ENCODE data around the gene PPBP. TPM values are rescaled to one million over a fixed set of nuclear protein-coding genes. Genes with fewer than 3 reads are reported as not detected.

The PPBP gene, protein sequence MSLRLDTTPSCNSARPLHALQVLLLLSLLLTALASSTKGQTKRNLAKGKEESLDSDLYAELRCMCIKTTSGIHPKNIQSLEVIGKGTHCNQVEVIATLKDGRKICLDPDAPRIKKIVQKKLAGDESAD
- not detected for total RNA-seq

DNA sequence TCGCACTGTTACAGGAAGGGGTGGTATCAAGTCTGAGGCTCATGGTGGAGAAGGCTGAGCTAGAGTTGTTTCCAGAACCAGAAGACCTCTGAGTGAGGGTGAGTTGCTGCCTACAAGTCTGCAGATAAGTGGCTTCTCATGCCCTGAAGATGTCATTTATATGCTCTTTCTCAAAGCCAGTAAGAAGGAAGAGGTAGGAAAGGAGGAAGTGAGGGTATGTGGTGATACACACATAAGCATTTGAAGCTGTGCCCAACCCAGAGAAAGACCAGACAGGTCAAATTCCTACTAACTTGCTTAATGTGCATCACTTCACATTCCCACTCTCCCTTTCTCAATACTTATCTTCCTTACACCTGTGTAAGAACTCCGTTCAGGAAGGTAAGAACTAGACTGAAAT, at the start of gene PPBP:
TSS of gene PPBP (minus strand) at position 130 of the 400 bp plus-strand sequence. CDS start at position 43, 87 bp downstream.
- H3K36me3 ChIP-seq, result no peaks in the 10 kb centered on the region
- H3K9me3 ChIP-seq, result no peaks in the 10 kb centered on the region
- H3K4me1 ChIP-seq, result no peaks in the 10 kb centered on the region
- intact Hi-C loops (cut with DNase I; ENCODE audit: low total_unique reads) (no loop called here), in situ Hi-C loops (cut with MboI; ENCODE audit: low sequenced_read_pairs in 4 of 4) (no loop called here)
- H3K4me3 ChIP-seq, result no peak within 1 kb of the TSS
- H3K27me3 ChIP-seq, result no peaks in the 10 kb centered on the region
- TF ChIP-seq POLR2A (IDR thresholded peaks at IDR 0.05), result no peak
- TF ChIP-seq, protein P1, sequence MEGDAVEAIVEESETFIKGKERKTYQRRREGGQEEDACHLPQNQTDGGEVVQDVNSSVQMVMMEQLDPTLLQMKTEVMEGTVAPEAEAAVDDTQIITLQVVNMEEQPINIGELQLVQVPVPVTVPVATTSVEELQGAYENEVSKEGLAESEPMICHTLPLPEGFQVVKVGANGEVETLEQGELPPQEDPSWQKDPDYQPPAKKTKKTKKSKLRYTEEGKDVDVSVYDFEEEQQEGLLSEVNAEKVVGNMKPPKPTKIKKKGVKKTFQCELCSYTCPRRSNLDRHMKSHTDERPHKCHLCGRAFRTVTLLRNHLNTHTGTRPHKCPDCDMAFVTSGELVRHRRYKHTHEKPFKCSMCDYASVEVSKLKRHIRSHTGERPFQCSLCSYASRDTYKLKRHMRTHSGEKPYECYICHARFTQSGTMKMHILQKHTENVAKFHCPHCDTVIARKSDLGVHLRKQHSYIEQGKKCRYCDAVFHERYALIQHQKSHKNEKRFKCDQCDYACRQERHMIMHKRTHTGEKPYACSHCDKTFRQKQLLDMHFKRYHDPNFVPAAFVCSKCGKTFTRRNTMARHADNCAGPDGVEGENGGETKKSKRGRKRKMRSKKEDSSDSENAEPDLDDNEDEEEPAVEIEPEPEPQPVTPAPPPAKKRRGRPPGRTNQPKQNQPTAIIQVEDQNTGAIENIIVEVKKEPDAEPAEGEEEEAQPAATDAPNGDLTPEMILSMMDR (IDR thresholded peaks at IDR 0.05 in 4 of 5, conservative IDR thresholded peaks at IDR 0.05 in 1 of 5), result no peak
- H3K27ac ChIP-seq, result no peak within 1 kb of the TSS
- DNase-seq (no peak), ATAC-seq (no peak)

DNA sequence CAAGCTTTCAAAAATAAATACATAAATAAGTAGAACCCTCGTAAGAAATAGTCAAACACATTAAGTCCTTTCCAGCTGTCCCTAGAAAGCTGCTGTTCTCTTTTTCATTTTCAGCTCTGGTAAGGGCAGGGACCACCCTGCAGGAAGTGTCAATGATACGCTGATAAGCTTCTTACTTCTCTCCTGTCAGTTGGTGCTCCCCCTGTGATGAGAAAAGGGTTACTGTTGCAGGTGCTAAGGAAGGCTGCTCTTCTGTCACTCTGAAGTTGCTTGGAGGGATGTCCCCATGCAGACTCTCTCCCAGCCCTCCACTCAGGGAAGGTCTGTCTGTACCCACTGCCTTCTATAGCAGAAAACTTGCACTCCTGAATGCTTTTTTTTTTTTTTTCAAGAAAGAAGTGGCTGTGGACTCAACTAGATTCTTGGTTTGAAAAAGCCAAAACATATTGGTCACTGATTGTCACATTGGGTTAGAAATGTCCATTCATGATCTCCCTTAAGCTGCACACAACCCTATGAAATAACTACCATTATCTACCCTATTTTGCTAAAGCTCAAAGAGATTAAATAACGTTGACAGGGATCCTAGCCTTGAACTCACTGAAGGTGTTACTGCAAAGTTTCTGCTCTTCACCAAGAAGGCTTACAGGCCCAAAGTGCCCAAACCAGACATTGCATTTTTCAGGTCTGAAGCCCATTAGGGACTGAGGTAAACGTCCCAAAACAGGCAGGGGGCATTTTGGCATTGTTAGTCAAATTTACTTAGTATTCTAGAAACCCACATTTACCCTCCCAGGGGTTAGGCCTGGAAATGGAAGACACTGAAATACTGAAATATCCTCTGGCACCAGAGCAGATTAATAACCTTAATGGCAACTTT, 49.3 kb upstream of the PPBP start:
- Histone ChIP-seq H3K4me3 (peak overlapping the region; percentile 62 to 78 (median 68)), H3K27me3 (peaks cover 0 to 20% (median 0%) of the 10 kb centered on the region in 3 donors), H3K9me3 (no peaks in the 10 kb centered on the region), H3K27ac (peak overlapping the region in 1 of 4 donors; percentile 70), H3K4me1 (no peaks in the 10 kb centered on the region), H3K36me3 (no peaks in the 10 kb centered on the region)
- TF ChIP-seq, protein P1 (IDR thresholded peaks at IDR 0.05 in 4 of 5, conservative IDR thresholded peaks at IDR 0.05 in 1 of 5), result no peak
- TF ChIP-seq POLR2A (IDR thresholded peaks at IDR 0.05), result no peak
- intact Hi-C loops (cut with DNase I; ENCODE audit: low total_unique reads) (loop anchor here (10.0 kb wide), 1 partner anchor 373 kb away; no protein-coding TSS in a partner anchor), in situ Hi-C loops (cut with MboI; ENCODE audit: low sequenced_read_pairs in 4 of 4) (no loop called here)
- ATAC-seq (no peak), DNase-seq (no peak)

DNA sequence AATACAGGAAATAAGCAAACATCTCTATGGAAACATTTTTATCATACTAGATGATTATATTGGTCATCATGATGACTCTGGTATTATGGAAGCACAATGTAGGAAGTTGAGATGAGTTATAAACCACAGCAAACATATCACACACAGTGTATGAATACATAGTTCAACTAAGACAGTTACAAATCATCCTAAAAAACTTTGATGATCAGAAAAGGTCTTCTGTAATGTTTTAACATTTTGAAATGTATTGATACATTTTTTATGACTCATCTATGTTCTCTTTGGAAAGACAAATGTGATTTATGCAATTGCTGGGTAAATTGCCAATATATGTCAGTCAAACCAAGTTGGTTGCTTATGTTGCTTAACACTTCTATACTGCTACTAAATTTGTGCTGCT, 45.7 kb upstream of the PPBP start:
- intact Hi-C loops (cut with DNase I; ENCODE audit: low total_unique reads), result loop anchor here (10.0 kb wide), 1 partner anchor 369 kb away; no protein-coding TSS in a partner anchor
- no peak overlapping the region for H3K4me3 ChIP-seq
- no peaks in the 10 kb centered on the region for H3K4me1 ChIP-seq
- H3K9me3 ChIP-seq, result no peaks in the 10 kb centered on the region
- H3K27me3 ChIP-seq, result peaks cover 0 to 18% (median 0%) of the 10 kb centered on the region in 3 donors
- no peaks in the 10 kb centered on the region for H3K36me3 ChIP-seq
- no peak overlapping the region for H3K27ac ChIP-seq
- DNase-seq, result no peak
- TF ChIP-seq, protein P1 (IDR thresholded peaks at IDR 0.05 in 4 of 5, conservative IDR thresholded peaks at IDR 0.05 in 1 of 5), result no peak
- ATAC-seq, result no peak
- in situ Hi-C loops (cut with MboI; ENCODE audit: low sequenced_read_pairs in 4 of 4), result no loop called here

DNA sequence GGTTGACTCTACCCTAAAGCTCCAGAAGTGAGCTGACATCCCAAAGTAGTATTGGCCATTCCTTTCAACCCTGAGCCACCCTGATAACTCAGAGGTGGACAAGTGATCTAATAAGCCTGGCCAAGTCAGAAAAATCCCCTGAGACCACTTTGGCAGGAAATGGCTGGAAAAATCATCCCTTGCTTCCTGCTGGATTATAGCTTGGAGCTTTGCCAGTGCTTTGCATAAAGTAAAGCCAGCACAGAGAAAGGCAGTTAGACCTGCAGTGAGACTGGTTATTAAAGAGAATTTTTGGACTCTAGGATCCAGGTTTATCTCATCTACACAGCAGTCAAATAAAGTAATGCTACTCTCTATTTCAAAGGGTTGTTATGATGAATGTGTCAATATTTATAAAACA, 44.1 kb upstream of the PPBP start:
- no peak for ATAC-seq

More for the DNA sequence above, 44.1 kb upstream of the PPBP start:
- Histone ChIP-seq H3K27me3 (peaks cover 0 to 7% (median 0%) of the 10 kb centered on the region in 3 donors), H3K4me1 (no peaks in the 10 kb centered on the region), H3K36me3 (no peaks in the 10 kb centered on the region), H3K27ac (no peak overlapping the region), H3K9me3 (no peaks in the 10 kb centered on the region), H3K4me3 (no peak overlapping the region)
- DNase-seq, result no peak
- no peak for TF ChIP-seq POLR2A (IDR thresholded peaks at IDR 0.05)
- TF ChIP-seq, protein P1 (IDR thresholded peaks at IDR 0.05 in 4 of 5, conservative IDR thresholded peaks at IDR 0.05 in 1 of 5), result no peak
- intact Hi-C loops (cut with DNase I; ENCODE audit: low total_unique reads) (loop anchor here (10.0 kb wide), 1 partner anchor 367 kb away; no protein-coding TSS in a partner anchor), in situ Hi-C loops (cut with MboI; ENCODE audit: low sequenced_read_pairs in 4 of 4) (no loop called here)
